Urothelium cell line (cell line): ENCODE data around the gene BMPER.

Experiments
- DNase-seq: peaks from one replicate; pipeline ENCODE4 v3.0.0; 2011; ENCODE audit warnings: low spot score, mixed read lengths
- FAIRE-seq: peaks from 2 replicates; lab custom pipeline; 2011; peaks lifted over from hg19 to GRCh38; lab: Jason Lieb, UNC

The BMPER gene

GRCh38 chr7:33964417-33965182 is 59.3 kb downstream of the BMPER start:
- FAIRE-seq, result no peak
- DNase-seq, result no peak

GRCh38 chr7:33965183-33965744 is 59.9 kb downstream of the BMPER start:
- DNase-seq, result no peak
- FAIRE-seq, result no peak

- FAIRE-seq, result no peak
- DNase-seq, result no peak
These were observed 63.3 kb downstream of the BMPER start for GRCh38 chr7:33968591-33968990.

- FAIRE-seq, result no peak
- no peak for DNase-seq
These were observed 65.2 kb downstream of the BMPER start for GRCh38 chr7:33970536-33970935.

- no peak for DNase-seq
- no peak for FAIRE-seq
These were observed 65.8 kb downstream of the BMPER start for GRCh38 chr7:33971106-33971505.

- DNase-seq (no peak), FAIRE-seq (peak; percentile 68)
These were observed 68.1 kb downstream of the BMPER start for GRCh38 chr7:33973231-33974015.

GRCh38 chr7:33979300-33979806 is 74.0 kb downstream of the BMPER start:
- no peak for FAIRE-seq

GRCh38 chr7:33979807-33980355 is 74.5 kb downstream of the BMPER start:
- DNase-seq, result peak; percentile 49
- FAIRE-seq, result peak; percentile 92

More at GRCh38 chr7:33979300-33979806, 74.0 kb downstream of the BMPER start:
- no peak for DNase-seq

GRCh38 chr7:33981226-33981625 is 75.9 kb downstream of the BMPER start:
- FAIRE-seq (no peak), DNase-seq (no peak)

- FAIRE-seq (peak; percentile 9), DNase-seq (no peak)
These were observed 76.5 kb downstream of the BMPER start for GRCh38 chr7:33981671-33982424.

GRCh38 chr7:33982425-33982786 is 77.1 kb downstream of the BMPER start:
- DNase-seq, result peak; percentile 28
- no peak for FAIRE-seq

GRCh38 chr7:33986451-33986850 is 81.1 kb downstream of the BMPER start:
- FAIRE-seq (no peak), DNase-seq (no peak)

GRCh38 chr7:33986951-33987947 is 81.9 kb downstream of the BMPER start:
- DNase-seq (peak; percentile 93), FAIRE-seq (peak; percentile 99)

- no peak for FAIRE-seq
These were observed 91.6 kb downstream of the BMPER start for GRCh38 chr7:33996899-33997298.

GRCh38 chr7:33998476-33998875 is 93.1 kb downstream of the BMPER start:
- no peak for DNase-seq
- FAIRE-seq, result peak; percentile 40

More at GRCh38 chr7:33996899-33997298, 91.6 kb downstream of the BMPER start:
- no peak for DNase-seq

GRCh38 chr7:34011017-34011695 is 105.8 kb downstream of the BMPER start:
- no peak for FAIRE-seq
- no peak for DNase-seq

- DNase-seq (no peak), FAIRE-seq (no peak)
These were observed 106.4 kb downstream of the BMPER start for GRCh38 chr7:34011696-34012095.

- DNase-seq (no peak), FAIRE-seq (no peak)
These were observed 108.1 kb downstream of the BMPER start for GRCh38 chr7:34013421-34013820.

- DNase-seq, result no peak
- no peak for FAIRE-seq
These were observed 110.3 kb downstream of the BMPER start for GRCh38 chr7:34015651-34016050.
